ENCODE measurements around the gene MYRF.

- TF ChIP-seq POLR2A (IDR thresholded peaks at IDR 0.05; ENCODE audit: low read length) (no peak), GATA1 (IDR thresholded peaks at IDR 0.05; ENCODE audit: low read depth, low read length) (no peak)
These were observed 32.0 kb downstream of the MYRF start for GRCh38 chr11:61784506-61784805.

Measured in erythroblast (primary cell).